Fibroblast of lung (primary cell): ENCODE data around the gene RAPGEF6.
"Not testable (repeated sequence)": the region's sequence is repeated elsewhere in the genome, so short reads cannot be mapped to it uniquely, and the experiment has no call there.

Experiments used
- CTCF ChIP-seq, 2 donors: IDR thresholded peaks in 1 of 2; conservative IDR thresholded peaks in 1 of 2; 1 replicate in 1 of 2; 2 replicates in 1 of 2; pipeline ENCODE4 v1.5.1; 2011 to 2012; ENCODE audit warnings: low read length in 2 of 2, control low read depth in 1 of 2, inconsistent platforms in 1 of 2, low read depth in 1 of 2, mild to moderate bottlenecking in 1 of 2
- EZH2 ChIP-seq: IDR thresholded peaks from 2 replicates; pipeline ENCODE4 v1.5.1; 2012; ENCODE audit warnings: low read length, control low read depth, mild to moderate bottlenecking; ENCODE audit errors: missing control alignments

- TF ChIP-seq CTCF (conservative IDR thresholded peaks at IDR 0.05 in 1 of 2, IDR thresholded peaks at IDR 0.05 in 1 of 2; ENCODE audit: low read depth in 1 of 2, low read length in 2 of 2); EZH2: not testable (repeated sequence)
Measured at GRCh38 chr5:131678273-131678672, 43.2 kb upstream of the RAPGEF6 start.
